SH-SY5Y (cell line): ENCODE data around the gene RABL2B.

Experiments used
- GATA2 ChIP-seq: IDR thresholded peaks from 2 replicates; pipeline ENCODE4 v1.6.1; 2011; ENCODE audit warnings: mild to moderate bottlenecking, low read depth, low read length
- GATA3 ChIP-seq: IDR thresholded peaks from 2 replicates; pipeline ENCODE4 v1.6.1; 2011; ENCODE audit warnings: low read depth, mild to moderate bottlenecking, low read length, moderate library complexity

DNA sequence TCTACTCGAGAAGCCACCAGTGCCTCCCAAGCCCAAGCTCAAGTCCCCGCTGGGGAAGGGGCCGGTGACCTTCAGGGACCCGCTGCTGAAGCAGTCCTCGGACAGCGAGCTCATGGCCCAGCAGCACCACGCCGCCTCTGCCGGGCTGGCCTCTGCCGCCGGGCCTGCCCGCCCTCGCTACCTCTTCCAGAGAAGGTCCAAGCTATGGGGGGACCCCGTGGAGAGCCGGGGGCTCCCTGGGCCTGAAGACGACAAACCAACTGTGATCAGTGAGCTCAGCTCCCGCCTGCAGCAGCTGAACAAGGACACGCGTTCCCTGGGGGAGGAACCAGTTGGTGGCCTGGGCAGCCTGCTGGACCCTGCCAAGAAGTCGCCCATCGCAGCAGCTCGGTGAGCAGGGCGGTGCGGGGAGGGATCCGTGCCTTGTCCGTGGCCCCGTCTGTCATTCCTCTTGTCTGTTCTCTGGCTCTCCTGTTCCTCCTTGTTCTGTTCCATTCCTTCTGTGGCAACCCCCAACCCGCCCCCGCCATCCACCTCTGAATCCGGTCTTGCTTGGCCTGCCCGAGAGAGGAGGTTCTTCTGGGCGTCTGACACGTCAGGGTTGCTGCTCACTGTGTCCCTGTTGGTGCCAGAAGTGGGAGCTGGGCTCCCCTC, 61.3 kb downstream of the RABL2B start:
- TF ChIP-seq GATA2 (no peak), GATA3 (no peak)
